ENCODE data around the gene CYP4X1. TPM values are rescaled to one million over a fixed set of nuclear protein-coding genes. Genes with fewer than 3 reads are reported as not detected.

CYP4X1 gene
- total RNA-seq, 1 experiment from 2014 or later = not detected

GRCh38 chr1:47013293-47013692, 10.2 kb upstream of the CYP4X1 start:
- Histone ChIP-seq H3K79me2 (ENCODE audit: insufficient read depth, low read length) (no peaks in the 10 kb centered on the region), H3K9ac (ENCODE audit: low read length) (no peak overlapping the region), H3K4me1 (ENCODE audit: control insufficient read depth in 1 of 2, insufficient read depth in 2 of 2, low read length in 2 of 2) (no peaks in the 10 kb centered on the region), H3K4me3 (replicated peaks in 1 of 2; ENCODE audit: low read depth in 1 of 2, low read length in 2 of 2) (no peak overlapping the region), H3K27me3 (ENCODE audit: insufficient read depth, low read length) (no peaks in the 10 kb centered on the region), H3K27ac (ENCODE audit: low read depth, low read length) (no peak overlapping the region), H3K9me2 (ENCODE audit: insufficient read depth) (no peaks in the 10 kb centered on the region), H3K4me2 (ENCODE audit: low read length) (no peak overlapping the region), H2AFZ (ENCODE audit: low read depth, low read length, poor library complexity, severe bottlenecking) (no peak overlapping the region), H4K20me1 (ENCODE audit: insufficient read depth) (no peaks in the 10 kb centered on the region), H3K9me3 (ENCODE audit: control insufficient read depth in 1 of 2, insufficient read depth in 1 of 2, low read depth in 1 of 2, low read length in 2 of 2) (no peaks in the 10 kb centered on the region), H3K36me3 (ENCODE audit: control insufficient read depth in 1 of 2, insufficient read depth in 2 of 2, low read length in 2 of 2) (no peaks in the 10 kb centered on the region)
- ChIA-PET RAD21 (ENCODE audit: low non-redundant PET in 1 of 2, low total read pairs in 2 of 2, uncharacterized antibody in 2 of 2, unreplicated experiment in 2 of 2) (no interaction called here), CTCF (no interaction called here), POLR2A (no interaction called here)
- DNase-seq (ENCODE audit: low read depth, low spot score) = no peak
- no peak for TF ChIP-seq POLR2AphosphoS5 (IDR thresholded peaks at IDR 0.05; ENCODE audit: low read depth, low read length)
- TF ChIP-seq RAD21 (IDR thresholded peaks at IDR 0.05; ENCODE audit: low read depth) = no peak
- no peak for TF ChIP-seq ZNF274 (IDR thresholded peaks at IDR 0.05; ENCODE audit: low read depth, low read length)
- no peak for TF ChIP-seq JUND (IDR thresholded peaks at IDR 0.05)
- TF ChIP-seq POLR2A (IDR thresholded peaks at IDR 0.05; ENCODE audit: borderline replicate concordance, extremely low read depth, insufficient read depth, insufficient read length) = no peak
- TF ChIP-seq SP1 (IDR thresholded peaks at IDR 0.05; ENCODE audit: low read depth) = no peak
- no peak for TF ChIP-seq ATF3 (IDR thresholded peaks at IDR 0.05)
- TF ChIP-seq SRF (IDR thresholded peaks at IDR 0.05; ENCODE audit: low read depth) = no peak
- no peak for TF ChIP-seq ZFX (IDR thresholded peaks at IDR 0.05)
- no peak for TF ChIP-seq EZH2 (IDR thresholded peaks at IDR 0.05)
- no peak for ATAC-seq
- BruUV-seq (replicated peaks) = no TSS peak
- intact Hi-C loops (cut with micrococcal nuclease) = no loop called here

GRCh38 chr1:47021070-47021469, 2.4 kb upstream of the CYP4X1 start:
- CTCF ChIA-PET = no interaction called here
- TF ChIP-seq MAX (IDR thresholded peaks at IDR 0.05) (no peak), REST (IDR thresholded peaks at IDR 0.05; ENCODE audit: low read depth) (no peak), POLR2A (IDR thresholded peaks at IDR 0.05; ENCODE audit: borderline replicate concordance, extremely low read depth, insufficient read depth, insufficient read length) (no peak), CTCF (IDR thresholded peaks at IDR 0.05 in 2 of 3, conservative IDR thresholded peaks at IDR 0.05 in 1 of 3; ENCODE audit: borderline replicate concordance in 1 of 3, insufficient read depth in 1 of 3, low read depth in 2 of 3, low read length in 2 of 3) (no peak), SIN3A (IDR thresholded peaks at IDR 0.05; ENCODE audit: low read depth) (no peak), SRF (IDR thresholded peaks at IDR 0.05; ENCODE audit: low read depth) (no peak), RAD21 (IDR thresholded peaks at IDR 0.05; ENCODE audit: low read depth) (no peak), FOSL1 (IDR thresholded peaks at IDR 0.05; ENCODE audit: low read depth) (no peak), POLR2AphosphoS5 (IDR thresholded peaks at IDR 0.05; ENCODE audit: low read depth, low read length) (no peak)

More at GRCh38 chr1:47021070-47021469, 2.4 kb upstream of the CYP4X1 start:
- Histone ChIP-seq H3K27me3 (ENCODE audit: insufficient read depth, low read length) (0 out of 2 replicates have a peak, but pooled peaks cover 3% of the 10 kb centered on the region), H3K4me3 (replicated peaks in 1 of 2; ENCODE audit: low read depth in 1 of 2, low read length in 2 of 2) (no peak overlapping the region), H3K4me1 (ENCODE audit: control insufficient read depth in 1 of 2, insufficient read depth in 2 of 2, low read length in 2 of 2) (no peaks in the 10 kb centered on the region), H2AFZ (ENCODE audit: low read depth, low read length, poor library complexity, severe bottlenecking) (no peak overlapping the region), H3K9me3 (ENCODE audit: control insufficient read depth in 1 of 2, insufficient read depth in 1 of 2, low read depth in 1 of 2, low read length in 2 of 2) (no peaks in the 10 kb centered on the region), H3K79me2 (ENCODE audit: insufficient read depth, low read length) (no peaks in the 10 kb centered on the region), H3K9me2 (ENCODE audit: insufficient read depth) (no peaks in the 10 kb centered on the region), H3K36me3 (ENCODE audit: control insufficient read depth in 1 of 2, insufficient read depth in 2 of 2, low read length in 2 of 2) (no peaks in the 10 kb centered on the region), H3K9ac (ENCODE audit: low read length) (no peak overlapping the region), H3K4me2 (ENCODE audit: low read length) (no peak overlapping the region), H4K20me1 (ENCODE audit: insufficient read depth) (no peaks in the 10 kb centered on the region), H3K27ac (ENCODE audit: low read depth, low read length) (no peak overlapping the region)
- POLR2A ChIA-PET = no interaction called here
- DNase-seq (ENCODE audit: low read depth, low spot score) (no peak), ATAC-seq (no peak)
- RAD21 ChIA-PET (ENCODE audit: low non-redundant PET in 1 of 2, low total read pairs in 2 of 2, uncharacterized antibody in 2 of 2, unreplicated experiment in 2 of 2) = no interaction called here
- no TSS peak for BruUV-seq (replicated peaks)
- intact Hi-C loops (cut with micrococcal nuclease) = no loop called here
